Amniotic epithelial cell (primary cell): ENCODE data around the gene TRAF1.

Experiments
- DNase-seq: peaks from one replicate; pipeline ENCODE4 v3.0.0-alpha.2; 2010; ENCODE audit warnings: low read depth

TRAF1 gene

GRCh38 chr9:120889606-120890271 is 36.9 kb downstream of the TRAF1 start:
- no peak for DNase-seq

GRCh38 chr9:120888626-120889025 is 38.0 kb downstream of the TRAF1 start:
- DNase-seq: no peak

GRCh38 chr9:120886490-120886967 is 40.1 kb downstream of the TRAF1 start:
- peak; percentile 56 for DNase-seq

- DNase-seq: no peak
Observed at GRCh38 chr9:120885958-120886357, 40.6 kb downstream of the TRAF1 start.

GRCh38 chr9:120885457-120885856 is 41.1 kb downstream of the TRAF1 start:
- DNase-seq: no peak

- DNase-seq: no peak
Observed at GRCh38 chr9:120883608-120883996, 43.0 kb downstream of the TRAF1 start.

- no peak for DNase-seq
Observed at GRCh38 chr9:120882935-120883607, 43.5 kb downstream of the TRAF1 start.

- DNase-seq: no peak
Observed at GRCh38 chr9:120879446-120879845, 47.1 kb downstream of the TRAF1 start.

GRCh38 chr9:120878188-120879130 is 48.1 kb downstream of the TRAF1 start:
- no peak for DNase-seq

- DNase-seq: peak; percentile 29
Observed at GRCh38 chr9:120877276-120878034, 49.1 kb downstream of the TRAF1 start.

- no peak for DNase-seq
Observed at GRCh38 chr9:120876842-120877240, 49.8 kb downstream of the TRAF1 start, which contains the start of gene PHF19. PHF19 (minus strand) TSS chr9:120877188; CDS start chr9:120874741, 2,447 bp downstream.

GRCh38 chr9:120875954-120876841 is 50.4 kb downstream of the TRAF1 start:
- peak; percentile 76 for DNase-seq

- no peak for DNase-seq
Observed at GRCh38 chr9:120875643-120875953, 51.0 kb downstream of the TRAF1 start.

GRCh38 chr9:120875195-120875565 is 51.4 kb downstream of the TRAF1 start:
- DNase-seq: no peak

- no peak for DNase-seq
Observed at GRCh38 chr9:120874226-120875194, 52.1 kb downstream of the TRAF1 start.

- no peak for DNase-seq
Observed at GRCh38 chr9:120873512-120873911, 53.1 kb downstream of the TRAF1 start.

GRCh38 chr9:120872791-120873502 is 53.6 kb downstream of the TRAF1 start:
- DNase-seq: no peak

GRCh38 chr9:120870206-120870605 is 56.4 kb downstream of the TRAF1 start:
- DNase-seq: no peak

- DNase-seq: no peak
Observed at GRCh38 chr9:120869726-120870125, 56.9 kb downstream of the TRAF1 start.
